Uterus (tissue), 4 donors: Measurements from ENCODE around the gene PLEKHM3. TPM values are rescaled to one million over a fixed set of nuclear protein-coding genes. Genes with fewer than 3 reads are reported as not detected.

Source experiments
- DNase-seq, 2 donors: peaks; one replicate each; pipeline ENCODE4 v3.0.0-alpha.2; 2019 to 2020
- H3K27ac ChIP-seq, 2 donors: fragments of 200-600 bp; sonication (generic); 1 replicate in 1 of 2; 2 replicates in 1 of 2; pipeline ENCODE4 v1.5.1; 2016 to 2018
- H3K27me3 ChIP-seq, 2 donors: fragments of 200-600 bp; sonication (generic); one replicate each; pipeline ENCODE4 v1.5.1; 2018 to 2019; ENCODE audit warnings: control low read depth in 1 of 2
- H3K36me3 ChIP-seq, 2 donors: fragments of 200-600 bp; sonication (generic); one replicate each; pipeline ENCODE4 v1.5.1; 2019; ENCODE audit warnings: control low read depth in 1 of 2
- H3K4me1 ChIP-seq, 2 donors: fragments of 200-600 bp; sonication (generic); one replicate each; pipeline ENCODE4 v1.5.1; 2018 to 2019; ENCODE audit warnings: control low read depth in 1 of 2
- H3K4me3 ChIP-seq, 2 donors: fragments of 200-600 bp; sonication (generic); 1 replicate in 1 of 2; 2 replicates in 1 of 2; pipeline ENCODE4 v1.5.1; 2018 to 2019; ENCODE audit warnings: mild to moderate bottlenecking in 1 of 2
- H3K9me3 ChIP-seq, 2 donors: fragments of 200-600 bp; sonication (generic); one replicate each; pipeline ENCODE4 v1.5.1; 2019; ENCODE audit warnings: control low read depth in 1 of 2
- CTCF ChIP-seq, 4 experiments: fragments of 200-600 bp in 2 of 4; fragments of 450-650 bp in 2 of 4; sonication (generic) in 2 of 4; IDR thresholded peaks; one replicate each; pipeline ENCODE4 v1.5.1; 2016 to 2019; ENCODE audit warnings: antibody characterized with exemption in 4 of 4, mild to moderate bottlenecking in 2 of 4, moderate library complexity in 1 of 4
- POLR2A ChIP-seq, 2 donors: fragments of 450-650 bp; IDR thresholded peaks; one replicate each; pipeline ENCODE4 v1.6.1; 2016; ENCODE audit warnings: antibody characterized with exemption in 2 of 2, mild to moderate bottlenecking in 1 of 2, moderate library complexity in 1 of 2
- intact Hi-C: fragments of 100-400 bp; cut with DNase I; formaldehyde crosslinking; loops from one replicate; pipeline ENCODE4 v1.15.1; 2023; ENCODE audit warnings: low total_unique reads
- total RNA-seq, 4 donors: library from RNA; depleted of rRNA in 3 of 4; stranded (reverse); fragments of >200 nt in 3 of 4; gene quantifications; one replicate each; pipeline versions ENCODE4 v1.1.0 to v1.2.4, GENCODE V29; 2014 to 2023
- donor health status: DM: yes; HTN: yes; CAD: no.

The PLEKHM3 gene
- total RNA-seq, 4 donors from 2014 or later, result 20.5 to 43.4 (median 21.6) TPM

- no peak for DNase-seq
- Histone ChIP-seq H3K27me3 (no peaks in the 10 kb centered on the region), H3K27ac (no peak overlapping the region), H3K36me3 (no peaks in the 10 kb centered on the region), H3K9me3 (no peaks in the 10 kb centered on the region), H3K4me1 (no peaks in the 10 kb centered on the region), H3K4me3 (no peak overlapping the region)
- no peak for TF ChIP-seq CTCF (IDR thresholded peaks at IDR 0.05)
- no peak for TF ChIP-seq POLR2A (IDR thresholded peaks at IDR 0.05)
- intact Hi-C loops, result no loop called here
Measured at GRCh38 chr2:208001924-208002323, 23.4 kb downstream of the PLEKHM3 start.

- H3K4me3 ChIP-seq, result no peak overlapping the region
- H3K27ac ChIP-seq, result no peak overlapping the region
- no peak for DNase-seq
- H3K4me1 ChIP-seq, result no peaks in the 10 kb centered on the region
- H3K9me3 ChIP-seq, result no peaks in the 10 kb centered on the region
- no peaks in the 10 kb centered on the region for H3K27me3 ChIP-seq
- intact Hi-C loops, result no loop called here
- H3K36me3 ChIP-seq, result no peaks in the 10 kb centered on the region
- TF ChIP-seq POLR2A (IDR thresholded peaks at IDR 0.05), result no peak
- no peak for TF ChIP-seq CTCF (IDR thresholded peaks at IDR 0.05)
Measured at GRCh38 chr2:208000701-208001395, 24.5 kb downstream of the PLEKHM3 start.

GRCh38 chr2:207996848-207997247 lies 28.5 kb downstream of the PLEKHM3 start:
- Histone ChIP-seq H3K9me3 (no peaks in the 10 kb centered on the region), H3K4me3 (no peak overlapping the region), H3K27ac (no peak overlapping the region), H3K4me1 (no peaks in the 10 kb centered on the region), H3K27me3 (no peaks in the 10 kb centered on the region), H3K36me3 (no peaks in the 10 kb centered on the region)
- no peak for TF ChIP-seq CTCF (IDR thresholded peaks at IDR 0.05)
- no peak for DNase-seq
- intact Hi-C loops, result no loop called here

- intact Hi-C loops, result no loop called here
- H3K4me3 ChIP-seq, result no peak overlapping the region
- H3K27ac ChIP-seq, result no peak overlapping the region
- no peaks in the 10 kb centered on the region for H3K27me3 ChIP-seq
- no peaks in the 10 kb centered on the region for H3K36me3 ChIP-seq
- no peak for TF ChIP-seq POLR2A (IDR thresholded peaks at IDR 0.05)
- no peak for TF ChIP-seq CTCF (IDR thresholded peaks at IDR 0.05)
- no peaks in the 10 kb centered on the region for H3K9me3 ChIP-seq
- no peak for DNase-seq
- no peaks in the 10 kb centered on the region for H3K4me1 ChIP-seq
Measured at GRCh38 chr2:207995887-207996286, 29.4 kb downstream of the PLEKHM3 start.

- intact Hi-C loops, result no loop called here
- no peak overlapping the region for H3K4me3 ChIP-seq
- H3K9me3 ChIP-seq, result no peaks in the 10 kb centered on the region
- H3K36me3 ChIP-seq, result no peaks in the 10 kb centered on the region
- H3K27me3 ChIP-seq, result no peaks in the 10 kb centered on the region
- DNase-seq, result no peak
- TF ChIP-seq CTCF (IDR thresholded peaks at IDR 0.05) (no peak), POLR2A (IDR thresholded peaks at IDR 0.05) (no peak)
- no peak overlapping the region for H3K27ac ChIP-seq
- H3K4me1 ChIP-seq, result no peaks in the 10 kb centered on the region
Measured at GRCh38 chr2:207993151-207993763, 32.1 kb downstream of the PLEKHM3 start.
